ENCODE results near the gene CPNE9. TPM values are rescaled to one million over a fixed set of nuclear protein-coding genes. Genes with fewer than 3 reads are reported as not detected.

CPNE9 gene
- total and polyA plus RNA-seq, 2 of the 13 experiments (the other 11 are each of a cell fraction or from before 2014, with no cell fraction given): 0.20 TPM; not detected in 1

DNA sequence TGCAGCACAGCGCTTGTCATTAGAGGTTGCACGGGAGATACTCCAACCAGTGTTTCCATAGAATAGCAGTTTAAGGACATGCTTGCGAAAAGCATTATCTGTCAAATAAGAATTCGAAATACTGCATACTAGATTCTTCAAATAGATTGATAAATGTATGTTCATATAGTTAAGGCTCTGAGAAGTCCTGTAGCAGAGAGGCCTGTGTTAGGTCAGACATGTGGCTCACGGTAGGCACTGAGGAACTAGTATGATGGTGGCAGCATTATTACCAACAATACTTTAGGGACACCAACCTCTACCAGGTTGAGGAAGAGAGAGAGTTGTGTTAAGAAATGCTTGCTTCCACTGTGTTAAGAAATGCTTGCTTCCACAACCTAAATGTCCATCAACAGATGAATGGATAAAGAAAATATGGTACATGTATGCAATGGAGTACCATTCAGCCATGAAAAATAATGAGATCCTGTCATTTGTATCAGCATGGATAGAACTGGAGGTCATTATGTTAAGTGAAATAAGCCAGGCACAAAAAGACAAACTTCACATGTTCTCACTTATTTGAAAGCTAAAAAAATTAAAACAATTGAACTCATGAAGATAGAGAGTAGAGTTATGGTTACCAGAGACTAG, 39.4 kb upstream of the CPNE9 start:
- CTCF ChIA-PET (ENCODE audit: low intra/inter-chr PET ratio, low total read pairs): no interaction called here
- no peaks in the 10 kb centered on the region for H3K9me3 ChIP-seq (ENCODE audit: low read length)
- ATAC-seq: no peak
- H3K27ac ChIP-seq (ENCODE audit: extremely low read length, insufficient read depth, low read length): no peak overlapping the region
- no peak overlapping the region for H3K4me2 ChIP-seq (ENCODE audit: low read depth, low read length)
- no peaks in the 10 kb centered on the region for H3K4me1 ChIP-seq (ENCODE audit: insufficient read depth, low read length)
- H3K79me2 ChIP-seq (ENCODE audit: insufficient read depth, low read length): no peaks in the 10 kb centered on the region
- no peak overlapping the region for H2AFZ ChIP-seq (ENCODE audit: low read length)
- in situ Hi-C loops (cut with HindIII; ENCODE audit: extremely low pct_ligation_motif_present, low pct_unique_long_range_greater_than_20kb): no loop called here
- no peaks in the 10 kb centered on the region for H3K27me3 ChIP-seq (ENCODE audit: control insufficient read depth in 1 of 2, insufficient read depth in 2 of 2, low read length in 2 of 2)
- FAIRE-seq: no peak
- POLR2A ChIA-PET: no interaction called here
- TF ChIP-seq SAP130 (CRISPR knock-in tag; IDR thresholded peaks at IDR 0.05; ENCODE audit: low read depth): no peak
- TF ChIP-seq ZIK1 (CRISPR knock-in tag; IDR thresholded peaks at IDR 0.05; ENCODE audit: borderline replicate concordance, low read depth): no peak
- TF ChIP-seq, protein P1, sequence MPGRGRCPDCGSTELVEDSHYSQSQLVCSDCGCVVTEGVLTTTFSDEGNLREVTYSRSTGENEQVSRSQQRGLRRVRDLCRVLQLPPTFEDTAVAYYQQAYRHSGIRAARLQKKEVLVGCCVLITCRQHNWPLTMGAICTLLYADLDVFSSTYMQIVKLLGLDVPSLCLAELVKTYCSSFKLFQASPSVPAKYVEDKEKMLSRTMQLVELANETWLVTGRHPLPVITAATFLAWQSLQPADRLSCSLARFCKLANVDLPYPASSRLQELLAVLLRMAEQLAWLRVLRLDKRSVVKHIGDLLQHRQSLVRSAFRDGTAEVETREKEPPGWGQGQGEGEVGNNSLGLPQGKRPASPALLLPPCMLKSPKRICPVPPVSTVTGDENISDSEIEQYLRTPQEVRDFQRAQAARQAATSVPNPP (CRISPR knock-in tag; IDR thresholded peaks at IDR 0.05): no peak
- TF ChIP-seq IKZF1 (IDR thresholded peaks at IDR 0.05): no peak
- TF ChIP-seq, protein P2, sequence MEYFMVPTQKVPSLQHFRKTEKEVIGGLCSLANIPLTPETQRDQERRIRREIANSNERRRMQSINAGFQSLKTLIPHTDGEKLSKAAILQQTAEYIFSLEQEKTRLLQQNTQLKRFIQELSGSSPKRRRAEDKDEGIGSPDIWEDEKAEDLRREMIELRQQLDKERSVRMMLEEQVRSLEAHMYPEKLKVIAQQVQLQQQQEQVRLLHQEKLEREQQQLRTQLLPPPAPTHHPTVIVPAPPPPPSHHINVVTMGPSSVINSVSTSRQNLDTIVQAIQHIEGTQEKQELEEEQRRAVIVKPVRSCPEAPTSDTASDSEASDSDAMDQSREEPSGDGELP (IDR thresholded peaks at IDR 0.05; ENCODE audit: borderline replicate concordance, low read depth): no peak
- TF ChIP-seq ZNF496 (CRISPR knock-in tag; IDR thresholded peaks at IDR 0.05; ENCODE audit: insufficient replicate concordance): no peak
- DNase-seq (ENCODE audit: low spot score): no peak
- no peaks in the 10 kb centered on the region for H4K20me1 ChIP-seq (ENCODE audit: insufficient read depth, low read length)
- H3K4me3 ChIP-seq (replicated peaks in 1 of 3; ENCODE audit: insufficient read depth in 1 of 3, low read depth in 2 of 3, low read length in 3 of 3): no peak overlapping the region
- no peak overlapping the region for H3K9ac ChIP-seq (ENCODE audit: insufficient read depth, low read depth, low read length)
- intact Hi-C loops (cut with micrococcal nuclease; ENCODE audit: unreplicated experiment): no loop called here
- BruUV-seq (replicated peaks): no TSS peak
- H3K36me3 ChIP-seq (replicated peaks in 1 of 2; ENCODE audit: control insufficient read depth in 1 of 2, insufficient read depth in 2 of 2, low read length in 2 of 2): peaks cover 24 to 63% of the 10 kb centered on the region in 2 experiments
- WGBS (ENCODE audit: low lambda C conversion rate): 97% methylated on average over 5 of the region's 5 CpGs

All from HepG2 (cell line).